ENCODE measurements around the gene CSK.

DNA sequence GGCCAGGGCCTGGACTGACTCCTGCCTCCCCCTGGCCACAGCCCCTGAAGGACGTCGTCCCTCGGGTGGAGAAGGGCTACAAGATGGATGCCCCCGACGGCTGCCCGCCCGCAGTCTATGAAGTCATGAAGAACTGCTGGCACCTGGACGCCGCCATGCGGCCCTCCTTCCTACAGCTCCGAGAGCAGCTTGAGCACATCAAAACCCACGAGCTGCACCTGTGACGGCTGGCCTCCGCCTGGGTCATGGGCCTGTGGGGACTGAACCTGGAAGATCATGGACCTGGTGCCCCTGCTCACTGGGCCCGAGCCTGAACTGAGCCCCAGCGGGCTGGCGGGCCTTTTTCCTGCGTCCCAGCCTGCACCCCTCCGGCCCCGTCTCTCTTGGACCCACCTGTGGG is 20.4 kb downstream of the CSK start:
- TF ChIP-seq, protein P1, sequence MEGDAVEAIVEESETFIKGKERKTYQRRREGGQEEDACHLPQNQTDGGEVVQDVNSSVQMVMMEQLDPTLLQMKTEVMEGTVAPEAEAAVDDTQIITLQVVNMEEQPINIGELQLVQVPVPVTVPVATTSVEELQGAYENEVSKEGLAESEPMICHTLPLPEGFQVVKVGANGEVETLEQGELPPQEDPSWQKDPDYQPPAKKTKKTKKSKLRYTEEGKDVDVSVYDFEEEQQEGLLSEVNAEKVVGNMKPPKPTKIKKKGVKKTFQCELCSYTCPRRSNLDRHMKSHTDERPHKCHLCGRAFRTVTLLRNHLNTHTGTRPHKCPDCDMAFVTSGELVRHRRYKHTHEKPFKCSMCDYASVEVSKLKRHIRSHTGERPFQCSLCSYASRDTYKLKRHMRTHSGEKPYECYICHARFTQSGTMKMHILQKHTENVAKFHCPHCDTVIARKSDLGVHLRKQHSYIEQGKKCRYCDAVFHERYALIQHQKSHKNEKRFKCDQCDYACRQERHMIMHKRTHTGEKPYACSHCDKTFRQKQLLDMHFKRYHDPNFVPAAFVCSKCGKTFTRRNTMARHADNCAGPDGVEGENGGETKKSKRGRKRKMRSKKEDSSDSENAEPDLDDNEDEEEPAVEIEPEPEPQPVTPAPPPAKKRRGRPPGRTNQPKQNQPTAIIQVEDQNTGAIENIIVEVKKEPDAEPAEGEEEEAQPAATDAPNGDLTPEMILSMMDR (IDR thresholded peaks at IDR 0.05; ENCODE audit: borderline replicate concordance, extremely low read depth, low read length, poor library complexity, severe bottlenecking) = no peak
- no peak for TF ChIP-seq EZH2 (IDR thresholded peaks at IDR 0.05; ENCODE audit: borderline replicate concordance, low read depth, low read length, severe bottlenecking)

All from DND-41 (cell line).